Activated naive CD8-positive, alpha-beta T cell treated with anti-CD3 and anti-CD28 coated beads for 36 hours (primary cell): ENCODE measurements around the gene NSMCE4A. TPM values are rescaled to one million over a fixed set of nuclear protein-coding genes. Genes with fewer than 3 reads are reported as not detected.
"Not testable (repeated sequence)": the region's sequence is repeated elsewhere in the genome, so short reads cannot be mapped to it uniquely, and the experiment has no call there.

Source experiments
- DNase-seq: peaks from one replicate; pipeline ENCODE4 v3.0.0; 2021
- H3K27ac Mint-ChIP-seq: one replicate; pipeline ENCODE4 v1.8.0; 2022; ENCODE audit warnings: mild to moderate bottlenecking, moderate library complexity, mixed read lengths
- H3K27me3 Mint-ChIP-seq: one replicate; pipeline ENCODE4 v1.8.0; 2022; ENCODE audit warnings: mild to moderate bottlenecking, mixed read lengths
- H3K36me3 Mint-ChIP-seq: one replicate; pipeline ENCODE4 v1.8.0; 2021; ENCODE audit warnings: mild to moderate bottlenecking, mixed read lengths
- H3K4me1 Mint-ChIP-seq: one replicate; pipeline ENCODE4 v1.8.0; 2021; ENCODE audit warnings: mixed read lengths
- H3K4me3 Mint-ChIP-seq: one replicate; pipeline ENCODE4 v1.8.0; 2022; ENCODE audit warnings: mild to moderate bottlenecking, moderate library complexity, mixed read lengths
- H3K9me3 Mint-ChIP-seq: one replicate; pipeline ENCODE4 v1.8.0; 2022; ENCODE audit warnings: mixed read lengths
- total RNA-seq, 2 experiments: library from RNA; stranded (reverse); gene quantifications; one replicate each; pipeline ENCODE4 v1.2.3, GENCODE V29; 2021

Gene NSMCE4A
- total RNA-seq, 2 experiments from 2014 or later = 70.2 to 70.9 TPM

DNA sequence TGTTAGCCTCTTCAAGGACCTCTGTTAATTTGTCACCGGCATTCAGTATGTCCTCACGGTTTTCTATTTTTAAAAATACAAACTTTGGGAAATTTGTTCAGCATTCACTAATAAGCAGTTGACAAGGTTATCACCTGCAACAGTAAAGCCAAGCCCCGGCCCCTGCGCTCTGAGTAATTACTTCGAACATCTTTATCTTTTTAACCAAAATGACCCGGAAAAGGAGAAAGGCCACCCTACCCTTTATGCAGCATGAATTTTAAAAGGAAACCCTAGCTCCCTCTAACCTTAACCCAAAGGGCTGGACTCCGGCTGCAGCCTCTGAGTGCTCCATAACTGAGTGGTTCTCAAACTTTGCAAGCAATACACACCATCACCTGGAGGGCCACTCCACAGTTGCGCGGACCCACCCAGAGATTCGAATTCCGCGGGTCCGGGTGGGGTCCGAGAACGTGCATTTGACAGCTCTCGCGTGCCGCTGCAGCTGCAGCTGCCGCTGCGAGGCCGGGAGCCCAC is 940 bp downstream of the NSMCE4A start:
- H3K36me3 Mint-ChIP-seq = peaks cover 36% of the 10 kb centered on the region
- H3K4me1 Mint-ChIP-seq = peaks cover 11% of the 10 kb centered on the region
- H3K9me3 Mint-ChIP-seq = peaks cover 11% of the 10 kb centered on the region
- peak overlapping the region; percentile 51 for H3K27ac Mint-ChIP-seq
- H3K27me3 Mint-ChIP-seq = no peaks in the 10 kb centered on the region
- peak overlapping the region; percentile 88 for H3K4me3 Mint-ChIP-seq
- no peak for DNase-seq

DNA sequence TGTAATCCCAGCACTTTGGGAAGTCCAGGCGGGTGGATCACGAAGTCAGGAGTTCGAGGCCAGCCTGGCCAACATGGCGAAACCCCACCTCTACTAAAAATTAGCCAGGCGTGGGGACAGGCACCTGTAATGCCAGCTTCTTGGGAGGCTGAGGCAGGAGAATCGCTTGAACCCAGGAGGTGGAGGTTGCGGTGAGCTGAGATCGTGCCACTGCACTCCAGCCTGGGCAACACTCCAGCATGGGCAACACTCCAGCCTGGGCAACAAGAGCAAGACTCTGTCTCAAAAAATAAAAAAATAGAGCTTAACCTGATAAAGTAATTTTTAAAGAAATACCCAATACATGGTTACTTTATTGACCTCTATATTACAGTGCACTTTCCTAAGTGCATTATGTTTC is 5.9 kb downstream of the NSMCE4A start:
- H3K36me3 Mint-ChIP-seq = peaks cover 34% of the 10 kb centered on the region
- not testable (repeated sequence) for H3K9me3 Mint-ChIP-seq, H3K27me3 Mint-ChIP-seq, H3K27ac Mint-ChIP-seq, DNase-seq, H3K4me3 Mint-ChIP-seq
- H3K4me1 Mint-ChIP-seq = peaks cover 11% of the 10 kb centered on the region

DNA sequence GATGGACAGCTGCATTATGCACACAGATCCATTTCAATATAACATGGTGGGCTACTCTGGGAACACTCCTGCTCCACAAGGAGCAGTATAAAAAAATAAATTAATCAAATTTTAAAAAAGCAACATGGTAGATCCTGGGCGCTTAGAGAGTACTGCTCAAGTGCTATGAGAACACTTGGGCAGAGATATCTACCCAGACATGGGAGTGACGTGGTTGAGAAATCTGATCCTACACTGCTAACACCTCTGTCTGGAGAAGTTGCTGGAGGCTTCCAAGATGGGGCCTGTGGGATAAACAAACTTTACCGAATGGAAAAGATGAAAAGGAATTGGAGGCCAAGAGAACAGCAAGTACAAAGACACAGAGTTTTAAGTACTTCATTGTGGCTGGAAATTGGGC is 9.0 kb downstream of the NSMCE4A start:
- Mint-ChIP-seq H3K27me3 (no peaks in the 10 kb centered on the region), H3K36me3 (peaks cover 22% of the 10 kb centered on the region), H3K4me3 (no peak overlapping the region), H3K9me3 (no peaks in the 10 kb centered on the region), H3K4me1 (no peaks in the 10 kb centered on the region), H3K27ac (no peak overlapping the region)
- DNase-seq = no peak

DNA sequence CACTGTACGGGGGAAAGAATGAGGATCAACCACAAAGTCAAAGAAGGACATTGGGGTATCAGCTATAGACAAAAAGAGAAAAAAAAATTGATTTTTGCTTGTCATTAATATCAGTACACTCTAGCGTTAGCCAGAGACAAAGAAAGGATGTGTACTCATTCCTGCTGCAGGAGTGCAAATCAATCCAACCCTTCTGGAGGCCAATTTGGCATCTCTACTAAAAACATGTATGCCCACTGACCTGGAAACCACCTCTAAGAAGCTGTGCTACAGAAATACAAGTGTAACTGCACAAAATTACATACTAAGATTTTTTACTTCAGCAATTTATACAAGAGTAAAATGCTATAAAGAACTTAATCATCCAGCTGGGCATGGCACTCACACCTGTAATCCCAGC is 13.6 kb downstream of the NSMCE4A start:
- Mint-ChIP-seq H3K27me3 (no peaks in the 10 kb centered on the region), H3K36me3 (peaks cover 28% of the 10 kb centered on the region), H3K4me1 (peaks cover 9% of the 10 kb centered on the region), H3K9me3 (no peaks in the 10 kb centered on the region), H3K27ac (no peak overlapping the region), H3K4me3 (no peak overlapping the region)
- DNase-seq = no peak

DNA sequence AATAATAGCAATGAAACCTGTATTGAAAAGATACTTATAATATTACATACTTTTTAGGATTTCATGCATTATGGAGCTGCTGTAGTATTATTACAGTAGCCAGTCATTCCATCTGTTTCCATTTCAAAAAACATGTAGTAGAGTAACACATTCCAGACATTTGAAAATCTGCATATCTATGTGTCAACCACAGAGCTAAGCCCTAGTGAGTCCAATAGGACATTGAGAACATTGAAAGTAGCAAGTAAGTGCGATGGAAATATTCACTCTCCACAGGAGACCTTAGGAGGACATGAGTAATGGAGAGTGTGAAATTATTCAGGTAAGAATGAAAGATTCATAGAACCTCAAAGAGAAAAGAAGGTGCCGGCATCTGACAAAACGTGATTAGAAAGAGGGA is 15.3 kb downstream of the NSMCE4A start:
- DNase-seq = no peak
- H3K4me1 Mint-ChIP-seq = peaks cover 11% of the 10 kb centered on the region

DNA sequence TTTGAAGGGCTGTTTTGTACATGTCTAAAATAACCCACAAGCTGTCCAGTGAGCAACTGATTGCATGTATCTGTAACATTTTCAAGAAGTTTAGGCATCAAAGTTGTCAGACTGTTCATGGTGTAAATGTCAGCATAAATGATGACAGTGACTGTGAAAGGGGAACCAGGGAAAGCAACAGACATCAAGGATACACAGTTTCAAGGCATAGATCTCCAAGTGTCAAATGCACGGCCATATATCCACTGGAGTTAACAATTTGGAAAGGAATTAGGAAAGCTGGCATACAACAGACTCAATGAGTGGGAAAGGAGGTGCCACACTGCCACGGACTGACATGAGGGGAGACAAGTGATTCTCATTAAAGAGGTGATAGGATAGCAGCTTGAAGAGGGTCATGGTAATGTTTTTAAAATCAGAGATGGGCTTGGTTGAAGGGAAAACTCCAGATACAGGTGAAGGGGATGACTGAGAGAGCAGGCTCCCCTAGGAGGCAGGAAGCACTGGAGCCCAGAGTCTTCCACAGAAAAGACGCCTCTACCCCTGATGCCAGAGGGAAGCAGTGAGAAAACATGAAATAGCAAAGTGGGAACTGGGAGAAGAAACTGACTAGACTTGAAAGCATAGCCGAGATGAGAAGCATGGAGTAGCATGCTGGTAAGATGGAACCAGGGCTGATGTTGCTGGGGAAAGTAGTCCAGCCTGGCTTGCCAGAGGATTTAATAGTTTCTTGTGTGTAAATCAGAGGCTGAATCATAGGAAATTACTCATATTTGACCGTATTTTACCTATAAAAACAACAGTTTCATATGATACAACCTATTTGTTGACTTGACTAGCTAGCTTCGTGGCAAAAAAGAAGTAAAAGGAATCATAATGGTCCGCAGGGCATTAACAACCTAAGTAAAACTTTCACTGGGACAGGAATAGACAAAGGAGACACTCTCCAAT is 18.6 kb downstream of the NSMCE4A start:
- no peak overlapping the region for H3K4me3 Mint-ChIP-seq
- H3K9me3 Mint-ChIP-seq = no peaks in the 10 kb centered on the region
- peaks cover 11% of the 10 kb centered on the region for H3K4me1 Mint-ChIP-seq
- DNase-seq = no peak
- H3K27ac Mint-ChIP-seq = no peak overlapping the region
- peaks cover 26% of the 10 kb centered on the region for H3K36me3 Mint-ChIP-seq
- H3K27me3 Mint-ChIP-seq = no peaks in the 10 kb centered on the region

More for the DNA sequence above, 15.3 kb downstream of the NSMCE4A start:
- Mint-ChIP-seq H3K4me3 (no peak overlapping the region), H3K27ac (peak overlapping the region; percentile 54), H3K36me3 (peaks cover 28% of the 10 kb centered on the region), H3K9me3 (no peaks in the 10 kb centered on the region), H3K27me3 (no peaks in the 10 kb centered on the region)

DNA sequence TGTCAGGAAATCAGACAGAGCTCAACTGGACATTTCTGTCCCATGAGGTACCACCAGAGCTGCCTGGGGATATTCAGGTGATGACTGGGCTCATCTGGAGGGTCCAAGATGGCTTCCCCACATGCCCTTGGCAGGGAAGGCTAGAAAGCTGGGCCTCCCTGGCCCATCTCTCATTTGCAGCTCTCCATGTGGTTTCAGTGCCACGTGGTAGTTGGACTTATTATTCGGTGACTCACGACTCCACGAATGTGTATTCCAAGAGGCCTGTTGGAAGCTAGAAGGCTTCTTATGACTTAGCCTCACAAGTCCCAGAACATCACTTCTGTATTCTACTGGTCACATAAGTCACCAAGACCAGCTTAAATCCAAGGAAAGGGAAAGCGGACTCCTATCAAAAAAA is 22.8 kb downstream of the NSMCE4A start:
- Mint-ChIP-seq H3K27me3 (no peaks in the 10 kb centered on the region), H3K36me3 (peaks cover 21% of the 10 kb centered on the region), H3K9me3 (no peaks in the 10 kb centered on the region), H3K4me3 (no peak overlapping the region), H3K4me1 (peaks cover 2% of the 10 kb centered on the region), H3K27ac (no peak overlapping the region)
- no peak for DNase-seq

DNA sequence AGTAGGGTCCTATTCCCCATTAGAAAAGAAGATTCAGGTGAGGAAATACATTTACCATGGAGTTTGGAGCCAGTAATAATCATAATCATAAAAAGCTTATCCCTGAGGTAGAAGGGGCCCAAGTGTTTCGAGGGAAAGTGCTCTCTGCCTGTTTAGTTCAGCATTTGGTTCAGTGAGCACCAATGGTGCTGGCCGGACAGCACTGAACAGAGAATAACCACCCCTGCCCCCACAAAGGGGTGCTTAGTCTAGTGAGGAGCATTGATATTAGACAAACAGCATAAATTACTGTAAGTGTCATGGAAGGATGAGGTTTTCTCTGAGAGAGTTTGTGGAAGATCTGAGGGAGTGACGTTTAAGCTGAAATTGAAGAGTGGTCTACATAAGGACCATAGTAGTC is 25.6 kb downstream of the NSMCE4A start:
- no peak overlapping the region for H3K27ac Mint-ChIP-seq
- H3K36me3 Mint-ChIP-seq = peaks cover 9% of the 10 kb centered on the region
- H3K4me1 Mint-ChIP-seq = no peaks in the 10 kb centered on the region
- no peak for DNase-seq
- H3K27me3 Mint-ChIP-seq = no peaks in the 10 kb centered on the region
- no peaks in the 10 kb centered on the region for H3K9me3 Mint-ChIP-seq
- H3K4me3 Mint-ChIP-seq = no peak overlapping the region

DNA sequence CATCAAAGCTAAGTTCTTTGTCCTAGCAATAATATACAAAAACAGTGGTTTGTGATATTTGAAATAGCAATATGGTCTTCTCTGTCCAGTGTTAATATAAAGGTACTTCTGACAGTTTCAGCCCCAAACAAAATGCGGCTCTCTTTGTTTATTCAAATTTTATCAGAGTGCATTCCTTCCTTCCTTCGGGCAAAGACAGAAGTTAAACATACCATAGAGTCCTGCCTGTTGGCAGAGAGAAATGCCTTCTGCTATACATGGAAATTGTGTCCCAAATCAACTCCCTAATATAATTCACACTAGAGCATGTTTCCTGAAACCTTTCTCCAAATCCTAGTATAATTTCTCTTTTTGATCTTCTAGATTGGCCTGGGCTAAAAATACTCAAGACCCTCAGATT is 26.0 kb downstream of the NSMCE4A start:
- no peak for DNase-seq
- no peak overlapping the region for H3K27ac Mint-ChIP-seq
- H3K4me3 Mint-ChIP-seq = no peak overlapping the region
- H3K36me3 Mint-ChIP-seq = peaks cover 9% of the 10 kb centered on the region
- H3K4me1 Mint-ChIP-seq = no peaks in the 10 kb centered on the region
- no peaks in the 10 kb centered on the region for H3K9me3 Mint-ChIP-seq
- no peaks in the 10 kb centered on the region for H3K27me3 Mint-ChIP-seq

DNA sequence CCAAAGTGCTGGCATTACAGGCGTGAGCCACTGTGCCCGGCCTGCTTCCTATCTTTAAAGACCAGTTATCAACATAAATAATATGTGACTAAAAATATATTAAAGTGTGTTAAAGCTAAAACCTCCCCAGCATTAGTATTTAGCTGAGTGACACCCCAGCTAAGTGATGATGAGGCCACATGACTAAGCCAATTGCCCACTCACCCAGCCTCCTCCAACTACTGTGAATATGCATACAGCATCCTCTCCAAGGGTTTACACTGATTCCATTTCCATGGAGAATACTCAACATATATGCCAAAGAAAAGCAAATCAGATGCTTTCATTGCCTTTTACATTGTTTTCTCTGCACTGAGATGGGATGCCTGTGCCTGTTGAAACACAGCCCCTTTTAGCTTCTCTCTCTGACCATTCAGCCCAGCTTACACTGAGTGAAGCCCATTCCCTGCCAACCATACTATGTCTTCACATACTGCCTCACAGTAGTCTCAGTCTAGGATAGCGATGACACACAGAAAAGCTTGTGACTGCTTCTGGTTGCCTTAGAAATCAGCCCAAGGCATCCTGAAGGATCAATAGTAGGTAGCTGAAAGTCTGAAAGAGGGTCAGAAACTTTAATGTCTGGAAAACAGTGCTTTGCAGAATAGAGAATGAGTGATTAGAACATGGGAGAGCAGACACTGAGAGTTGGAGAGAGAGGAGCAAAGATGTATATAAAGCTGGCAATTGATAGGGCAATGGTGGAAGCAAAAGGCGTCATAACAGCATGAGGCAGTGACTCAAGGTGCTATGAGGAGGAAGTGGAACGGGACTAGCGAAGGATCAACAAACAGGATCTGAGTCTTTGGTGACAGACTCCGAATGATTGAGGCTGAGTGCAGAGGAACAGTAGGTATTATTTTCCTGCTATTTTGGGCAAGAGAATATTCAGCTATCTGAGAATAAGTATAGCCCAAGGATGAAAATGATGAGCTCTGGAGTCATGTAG is 27.4 kb downstream of the NSMCE4A start:
- DNase-seq = no peak
- no peaks in the 10 kb centered on the region for H3K27me3 Mint-ChIP-seq
- H3K9me3 Mint-ChIP-seq = no peaks in the 10 kb centered on the region
- H3K4me1 Mint-ChIP-seq = no peaks in the 10 kb centered on the region
- H3K36me3 Mint-ChIP-seq = peaks cover 2% of the 10 kb centered on the region
- no peak overlapping the region for H3K27ac Mint-ChIP-seq
- H3K4me3 Mint-ChIP-seq = no peak overlapping the region

DNA sequence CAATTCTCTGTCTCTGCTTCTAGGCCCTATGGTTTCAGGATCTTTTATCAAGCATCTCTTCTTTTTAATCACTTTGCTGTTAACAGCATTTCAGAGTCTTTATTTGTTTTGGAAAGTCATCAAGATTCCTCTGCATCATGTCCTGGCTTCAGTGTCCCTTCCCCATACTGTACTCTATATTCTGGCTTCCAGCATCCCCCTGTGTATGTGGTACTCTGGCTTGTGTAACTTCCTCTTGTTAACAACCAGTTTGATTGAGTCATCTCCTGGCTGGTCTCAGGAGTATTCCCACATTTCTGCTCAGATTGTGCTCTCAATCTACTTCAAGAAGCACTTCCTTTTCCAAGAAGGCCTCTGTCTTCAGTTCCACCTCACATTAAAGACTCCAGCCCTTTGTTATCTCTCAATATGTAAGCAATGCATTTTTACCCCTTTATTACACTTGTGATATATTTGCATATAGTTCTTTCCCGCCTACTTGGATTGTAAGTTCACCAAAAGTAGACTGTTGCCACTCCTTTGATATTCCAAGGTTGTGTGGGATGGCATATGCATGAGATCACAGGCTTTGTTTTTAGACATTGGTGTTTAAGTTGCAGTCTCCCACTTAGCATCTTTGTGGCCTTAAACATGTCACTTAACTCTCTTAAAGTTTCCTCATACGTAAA is 32.1 kb downstream of the NSMCE4A start:
- no peak overlapping the region for H3K4me3 Mint-ChIP-seq
- no peaks in the 10 kb centered on the region for H3K9me3 Mint-ChIP-seq
- no peaks in the 10 kb centered on the region for H3K4me1 Mint-ChIP-seq
- H3K27me3 Mint-ChIP-seq = peaks cover 5% of the 10 kb centered on the region
- H3K36me3 Mint-ChIP-seq = no peaks in the 10 kb centered on the region
- no peak for DNase-seq
- H3K27ac Mint-ChIP-seq = no peak overlapping the region

DNA sequence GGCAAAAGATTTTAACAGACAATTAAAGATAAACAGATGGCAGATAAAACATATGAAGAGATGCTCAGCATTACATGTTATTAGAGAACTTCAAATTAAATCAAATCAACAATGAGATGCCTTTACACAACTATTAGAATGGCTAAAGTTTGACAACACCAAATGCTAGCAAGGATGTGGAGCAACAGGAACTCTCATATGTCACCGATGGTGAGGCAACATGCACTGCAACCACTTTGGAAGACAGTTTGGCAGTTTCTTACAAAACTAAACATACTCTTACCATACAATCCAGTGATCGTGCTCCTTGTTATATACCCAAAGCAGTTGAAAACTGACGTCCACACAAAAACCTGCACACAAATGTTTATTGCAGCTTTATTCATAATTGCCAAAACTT is 33.5 kb downstream of the NSMCE4A start:
- H3K4me3 Mint-ChIP-seq = no peak overlapping the region

DNA sequence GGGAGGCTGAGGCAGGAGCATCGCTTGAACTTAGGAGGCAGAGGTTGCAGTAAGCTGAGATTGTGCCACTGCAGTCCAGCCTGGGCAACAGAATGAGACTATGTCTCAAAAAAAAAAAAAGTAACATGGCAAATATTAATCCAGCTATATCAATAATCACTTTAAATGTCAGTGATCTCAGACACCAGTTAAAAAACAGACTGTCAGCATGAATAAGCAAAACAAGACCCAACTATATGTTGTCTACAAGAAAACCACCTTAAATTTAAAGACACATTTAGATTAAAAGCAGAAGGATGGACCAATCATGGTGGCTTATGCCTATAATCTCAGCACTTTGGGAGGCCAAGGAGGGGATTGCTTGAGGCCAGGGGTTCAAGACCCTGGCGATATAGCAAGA is 38.7 kb downstream of the NSMCE4A start:
- Mint-ChIP-seq H3K4me1 (no peaks in the 10 kb centered on the region), H3K9me3 (no peaks in the 10 kb centered on the region), H3K27me3 (peaks cover 5% of the 10 kb centered on the region), H3K27ac (no peak overlapping the region), H3K36me3 (no peaks in the 10 kb centered on the region), H3K4me3 (no peak overlapping the region)
- no peak for DNase-seq

More for the DNA sequence above, 33.5 kb downstream of the NSMCE4A start:
- H3K27ac Mint-ChIP-seq = no peak overlapping the region
- no peaks in the 10 kb centered on the region for H3K9me3 Mint-ChIP-seq
- no peaks in the 10 kb centered on the region for H3K36me3 Mint-ChIP-seq
- peaks cover 5% of the 10 kb centered on the region for H3K27me3 Mint-ChIP-seq
- H3K4me1 Mint-ChIP-seq = no peaks in the 10 kb centered on the region
- DNase-seq = no peak

DNA sequence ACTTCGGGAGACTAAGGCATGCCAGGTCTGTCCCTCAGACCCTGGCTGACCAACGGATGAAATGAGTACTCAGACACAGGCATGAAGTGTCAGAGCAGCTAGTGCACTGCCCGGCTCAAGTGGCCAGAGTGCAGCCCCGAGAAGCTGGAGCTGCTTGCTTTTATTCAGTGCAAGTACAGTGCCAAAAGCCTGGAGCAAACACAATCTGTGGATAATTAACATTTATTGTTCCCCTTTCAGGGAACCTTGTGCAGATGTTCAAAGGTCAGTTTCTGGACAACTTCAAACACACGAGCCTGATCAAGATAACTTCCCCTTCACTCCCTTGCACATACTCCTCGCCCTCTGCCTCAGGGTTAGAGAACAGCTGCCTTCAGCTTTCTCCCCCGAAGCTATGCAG is 39.3 kb downstream of the NSMCE4A start:
- Mint-ChIP-seq H3K27ac (no peak overlapping the region), H3K4me1 (peaks cover 1% of the 10 kb centered on the region), H3K36me3 (no peaks in the 10 kb centered on the region), H3K27me3 (peaks cover 5% of the 10 kb centered on the region), H3K4me3 (no peak overlapping the region), H3K9me3 (no peaks in the 10 kb centered on the region)
- no peak for DNase-seq
